Activated B cell treated with CpG ODN at 0.5 μM for 24 hours (primary cell): ENCODE data around the gene MTMR2. TPM values are rescaled to one million over a fixed set of nuclear protein-coding genes. Genes with fewer than 3 reads are reported as not detected.

Experiments used
- ATAC-seq: fragments of 200-7000 bp; cut with Tn5 transposase; one replicate; pipeline ENCODE4 v1.10.0; 2021; ENCODE audit warnings: low read depth, mild to moderate bottlenecking, moderate library complexity
- CTCF ChIA-PET: fragments of 350-600 bp; sonication (Branson Sonifier 250); formaldehyde crosslinking; loops from one replicate; lab custom pipeline; 2021; ENCODE audit warnings: antibody characterized with exemption; lab: Charles Lee
- POLR2A ChIA-PET: fragments of 350-600 bp; sonication (Branson Sonifier 250); formaldehyde crosslinking; loops from one replicate; lab custom pipeline; 2021; ENCODE audit warnings: antibody characterized with exemption; lab: Charles Lee
- DNase-seq: peaks from one replicate; pipeline ENCODE4 v3.0.0; 2022
- H3K27ac Mint-ChIP-seq: one replicate; pipeline ENCODE4 v1.8.0; 2020; ENCODE audit warnings: mixed read lengths
- H3K27me3 Mint-ChIP-seq: one replicate; pipeline ENCODE4 v1.8.0; 2021; ENCODE audit warnings: mixed read lengths
- H3K36me3 Mint-ChIP-seq: one replicate; pipeline ENCODE4 v1.8.0; 2021; ENCODE audit warnings: low read depth, mixed read lengths
- H3K4me1 Mint-ChIP-seq: one replicate; pipeline ENCODE4 v1.8.0; 2021; ENCODE audit warnings: mixed read lengths
- H3K4me3 Mint-ChIP-seq: one replicate; pipeline ENCODE4 v1.8.0; 2020; ENCODE audit warnings: mild to moderate bottlenecking, mixed read lengths
- H3K9me3 Mint-ChIP-seq: one replicate; pipeline ENCODE4 v1.8.0; 2020; ENCODE audit warnings: mixed read lengths
- intact Hi-C: fragments of 100-400 bp; cut with micrococcal nuclease; formaldehyde crosslinking; loops from one replicate; pipeline ENCODE4 v1.15.1; 2024
- total RNA-seq: library from RNA; stranded (reverse); gene quantifications from 2 replicates; pipeline ENCODE4 v1.2.3, GENCODE V29; 2022
- TF ChIP-seq, protein P1 (sequence below): fragments of 200-600 bp; IDR thresholded peaks from one replicate; pipeline ENCODE4 v1.8.0; 2022; ENCODE audit warnings: antibody characterized with exemption, mild to moderate bottlenecking

Gene MTMR2
- total RNA-seq, 1 donor from 2014 or later = 22.6 TPM

DNA sequence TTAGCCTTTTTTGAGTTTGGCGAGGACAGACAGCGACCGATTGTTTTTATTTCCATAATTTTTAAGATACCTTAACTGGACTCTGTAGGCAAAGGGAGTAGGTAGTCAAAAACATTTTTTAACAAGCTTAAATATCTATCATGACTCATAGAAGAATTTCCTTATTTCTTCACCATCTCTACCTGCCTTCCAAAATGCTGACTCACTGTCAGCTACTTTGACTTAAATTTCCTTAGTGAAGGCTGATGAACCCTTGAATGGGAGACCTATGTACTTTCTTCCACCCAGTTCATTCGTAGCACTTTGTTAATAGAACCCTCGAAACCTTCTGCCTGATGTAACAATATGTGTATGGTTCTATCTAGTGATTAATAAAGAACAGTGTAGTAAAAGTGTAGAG is 1.1 kb upstream of the MTMR2 start:
- Mint-ChIP-seq H3K4me1 (peaks cover 29% of the 10 kb centered on the region), H3K36me3 (peaks cover 11% of the 10 kb centered on the region), H3K27ac (no peak overlapping the region), H3K27me3 (peaks cover 9% of the 10 kb centered on the region), H3K9me3 (no peaks in the 10 kb centered on the region), H3K4me3 (peak overlapping the region; percentile 44)
- ChIA-PET POLR2A (no interaction called here), CTCF (no interaction called here)
- TF ChIP-seq, protein P1, sequence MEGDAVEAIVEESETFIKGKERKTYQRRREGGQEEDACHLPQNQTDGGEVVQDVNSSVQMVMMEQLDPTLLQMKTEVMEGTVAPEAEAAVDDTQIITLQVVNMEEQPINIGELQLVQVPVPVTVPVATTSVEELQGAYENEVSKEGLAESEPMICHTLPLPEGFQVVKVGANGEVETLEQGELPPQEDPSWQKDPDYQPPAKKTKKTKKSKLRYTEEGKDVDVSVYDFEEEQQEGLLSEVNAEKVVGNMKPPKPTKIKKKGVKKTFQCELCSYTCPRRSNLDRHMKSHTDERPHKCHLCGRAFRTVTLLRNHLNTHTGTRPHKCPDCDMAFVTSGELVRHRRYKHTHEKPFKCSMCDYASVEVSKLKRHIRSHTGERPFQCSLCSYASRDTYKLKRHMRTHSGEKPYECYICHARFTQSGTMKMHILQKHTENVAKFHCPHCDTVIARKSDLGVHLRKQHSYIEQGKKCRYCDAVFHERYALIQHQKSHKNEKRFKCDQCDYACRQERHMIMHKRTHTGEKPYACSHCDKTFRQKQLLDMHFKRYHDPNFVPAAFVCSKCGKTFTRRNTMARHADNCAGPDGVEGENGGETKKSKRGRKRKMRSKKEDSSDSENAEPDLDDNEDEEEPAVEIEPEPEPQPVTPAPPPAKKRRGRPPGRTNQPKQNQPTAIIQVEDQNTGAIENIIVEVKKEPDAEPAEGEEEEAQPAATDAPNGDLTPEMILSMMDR = no peak
- ATAC-seq (no peak), DNase-seq (no peak)
- intact Hi-C loops = loop anchor here (10.0 kb wide), 1 partner anchor 860 kb away; the partner anchor contains the start of gene SRSF8

DNA sequence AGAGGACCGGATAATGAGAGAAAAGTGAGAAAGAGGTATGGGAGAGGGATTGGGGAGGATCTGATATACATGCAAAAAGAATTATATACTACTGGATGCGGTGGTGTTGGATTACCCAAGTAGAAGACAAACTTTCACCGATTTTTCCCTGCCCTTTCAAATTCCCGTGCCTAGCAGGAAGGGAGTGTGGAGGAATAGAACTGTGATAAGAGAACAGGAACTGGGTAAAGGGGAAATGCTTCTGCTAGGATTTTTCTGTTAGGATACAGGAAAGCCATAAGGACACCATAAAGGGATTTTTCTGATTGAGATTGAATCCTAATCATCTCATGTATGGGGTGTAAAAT is 480 bp upstream of the MTMR2 start:
- H3K4me3 Mint-ChIP-seq = peak overlapping the region; percentile 100
- intact Hi-C loops = loop anchor here (1.0 to 10.0 kb wide), 4 partner anchors 132 to 860 kb away; partner anchors contain the start of genes CCDC82, CEP57 and SRSF8
- H3K4me1 Mint-ChIP-seq = peaks cover 29% of the 10 kb centered on the region

DNA sequence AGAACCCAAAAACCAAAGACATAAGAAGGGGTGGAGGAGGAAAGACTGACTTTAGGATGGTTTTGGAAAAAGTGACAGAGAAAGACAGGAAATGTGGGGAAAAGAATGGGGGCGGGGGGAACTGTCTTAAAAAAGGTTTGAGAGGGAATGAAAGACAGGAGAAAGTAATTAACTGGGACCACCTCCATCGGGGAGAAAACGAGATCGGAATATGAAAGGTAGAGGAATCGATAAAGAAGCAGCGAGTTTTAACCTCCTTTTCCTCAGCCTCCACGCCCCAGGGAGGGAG is 524 bp downstream of the MTMR2 start:
- Mint-ChIP-seq H3K27ac (peak overlapping the region; percentile 98), H3K4me1 (peaks cover 29% of the 10 kb centered on the region), H3K36me3 (peaks cover 11% of the 10 kb centered on the region), H3K27me3 (peaks cover 6% of the 10 kb centered on the region), H3K9me3 (no peaks in the 10 kb centered on the region), H3K4me3 (peak overlapping the region; percentile 100)
- CTCF ChIA-PET = interaction anchor here (1.3 kb wide), 1 partner anchor 420 kb away, joined by 4 read pairs; the partner anchor contains the start of gene MAML2
- DNase-seq (no peak), ATAC-seq (no peak)
- TF ChIP-seq, protein P1 = no peak
- intact Hi-C loops = loop anchor here (2.0 to 10.0 kb wide), 4 partner anchors 131 to 859 kb away; partner anchors contain the start of genes CEP57, MAML2 and SRSF8
- POLR2A ChIA-PET = interaction anchor here (0.6 to 1.0 kb wide), 7 partner anchors 133 to 950 kb away, joined by 3 to 8 read pairs (median 4); partner anchors contain the start of genes CWC15, KDM4D and MAML2

More for the DNA sequence above, 480 bp upstream of the MTMR2 start:
- ATAC-seq (no peak), DNase-seq (no peak)
- H3K9me3 Mint-ChIP-seq = no peaks in the 10 kb centered on the region
- peaks cover 9% of the 10 kb centered on the region for H3K27me3 Mint-ChIP-seq
- TF ChIP-seq, protein P1 = no peak
- ChIA-PET CTCF (no interaction called here), POLR2A (interaction anchor here (1.0 kb wide), 1 partner anchor 417 kb away, joined by 4 read pairs; no protein-coding TSS in a partner anchor)
- H3K36me3 Mint-ChIP-seq = peaks cover 11% of the 10 kb centered on the region
- H3K27ac Mint-ChIP-seq = peak overlapping the region; percentile 98

DNA sequence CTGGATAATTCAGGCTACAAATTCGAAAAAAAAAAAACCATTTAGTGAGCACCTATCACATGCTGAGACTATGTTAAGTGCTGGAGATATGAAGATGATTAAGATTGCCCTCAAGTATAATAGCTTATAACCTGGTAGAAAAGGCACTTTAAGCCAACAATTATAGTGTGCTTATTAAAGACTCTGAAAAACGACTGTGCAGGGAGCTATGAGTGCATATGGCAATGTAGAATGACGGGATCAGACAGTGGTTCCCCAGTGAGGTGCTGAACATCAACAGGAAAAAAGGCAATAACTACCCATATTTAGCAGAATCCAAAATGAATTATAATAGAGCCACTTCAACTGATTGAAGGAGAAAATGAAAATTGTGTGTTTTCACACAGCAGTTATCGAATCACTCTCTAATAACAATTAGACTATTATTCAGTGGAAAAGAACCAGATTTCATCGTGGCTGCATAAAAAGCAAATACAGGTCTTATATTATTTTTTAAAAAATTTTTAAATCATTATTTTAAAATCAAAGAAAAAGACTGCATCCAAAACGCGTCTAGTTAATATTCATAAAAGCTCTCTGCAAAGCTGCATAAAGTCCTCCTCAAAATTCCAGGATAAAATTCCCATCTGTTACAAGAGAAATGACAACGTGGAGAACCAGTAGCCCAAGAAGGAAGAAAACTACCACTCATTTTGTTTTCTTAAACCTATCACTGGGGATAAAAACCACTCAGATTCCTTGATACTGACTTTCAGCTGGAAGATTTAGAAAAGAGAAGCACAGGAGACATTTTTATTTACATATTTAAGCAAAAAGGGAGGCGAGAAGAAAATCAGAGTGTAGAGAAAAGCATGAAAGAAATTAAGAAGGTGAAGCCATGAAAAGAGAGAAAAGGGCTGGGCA is 1.1 kb downstream of the MTMR2 start:
- H3K4me1 Mint-ChIP-seq = peaks cover 29% of the 10 kb centered on the region
- no peak for ATAC-seq

More for the DNA sequence above, 1.1 kb downstream of the MTMR2 start:
- ChIA-PET POLR2A (interaction anchor here (0.6 to 0.7 kb wide), 4 partner anchors 133 to 383 kb away, joined by 3 to 8 read pairs (median 4); no protein-coding TSS in a partner anchor), CTCF (interaction anchor here (1.3 kb wide), 1 partner anchor 420 kb away, joined by 4 read pairs; the partner anchor contains the start of gene MAML2)
- no peaks in the 10 kb centered on the region for H3K9me3 Mint-ChIP-seq
- peaks cover 6% of the 10 kb centered on the region for H3K27me3 Mint-ChIP-seq
- no peak for DNase-seq
- peaks cover 11% of the 10 kb centered on the region for H3K36me3 Mint-ChIP-seq
- TF ChIP-seq, protein P1 = no peak
- peak overlapping the region; percentile 98 for H3K27ac Mint-ChIP-seq
- intact Hi-C loops = loop anchor here (2.0 to 10.0 kb wide), 4 partner anchors 130 to 858 kb away; partner anchors contain the start of genes CEP57, MAML2 and SRSF8
- peak overlapping the region; percentile 100 for H3K4me3 Mint-ChIP-seq
